WTC11 (cell line): ENCODE results near the gene NFAT5.

Experiments used
- CREB1 ChIP-seq: sonication (generic); formaldehyde crosslinking; IDR thresholded peaks from 2 replicates; pipeline ENCODE4 v1.8.0; 2023; ENCODE audit warnings: mild to moderate bottlenecking, missing genetic modification reagents
- CREM ChIP-seq: sonication (generic); formaldehyde crosslinking; IDR thresholded peaks from 2 replicates; pipeline ENCODE4 v1.8.1; 2022; ENCODE audit warnings: mild to moderate bottlenecking, missing genetic modification reagents, moderate library complexity
- IRF2 ChIP-seq: sonication (generic); formaldehyde crosslinking; IDR thresholded peaks from 2 replicates; pipeline ENCODE4 v1.8.0; 2022; ENCODE audit warnings: low read depth, missing genetic modification reagents, borderline replicate concordance
- NFE2L1 ChIP-seq: sonication (generic); formaldehyde crosslinking; IDR thresholded peaks from 2 replicates; pipeline ENCODE4 v1.8.1; 2023; ENCODE audit warnings: missing genetic modification reagents
- NFYB ChIP-seq: sonication (generic); formaldehyde crosslinking; conservative IDR thresholded peaks from 2 replicates; pipeline ENCODE4 v1.8.0; 2022; ENCODE audit warnings: low read depth, missing genetic modification reagents
- NR3C1 ChIP-seq: sonication (generic); formaldehyde crosslinking; conservative IDR thresholded peaks from 2 replicates; pipeline ENCODE4 v1.8.1; 2023; ENCODE audit warnings: low read depth, mild to moderate bottlenecking, missing genetic modification reagents
- SP1 ChIP-seq: sonication (generic); formaldehyde crosslinking; conservative IDR thresholded peaks from 2 replicates; pipeline ENCODE4 v1.8.1; 2022; ENCODE audit warnings: missing genetic modification reagents
- TF ChIP-seq, protein P1 (sequence below): fragments of 200-600 bp; IDR thresholded peaks from 2 replicates; pipeline ENCODE4 v1.8.0; 2022; ENCODE audit warnings: antibody characterized with exemption
- TF ChIP-seq, protein P2 (sequence below): sonication (generic); formaldehyde crosslinking; IDR thresholded peaks from 2 replicates; pipeline ENCODE4 v1.8.0; 2022; ENCODE audit warnings: mild to moderate bottlenecking, missing genetic modification reagents
- TF ChIP-seq, protein P3 (sequence below): sonication (generic); formaldehyde crosslinking; IDR thresholded peaks from 2 replicates; pipeline ENCODE4 v1.8.1; 2023; ENCODE audit warnings: mild to moderate bottlenecking, missing genetic modification reagents, moderate library complexity
- TF ChIP-seq, protein P4 (sequence below): fragments of 250-450 bp; sonication (Bioruptor Pico); IDR thresholded peaks from 2 replicates; pipeline ENCODE4 v1.9.0; 2021; ENCODE audit warnings: mild to moderate bottlenecking
- TF ChIP-seq, protein P5 (sequence below): sonication (generic); formaldehyde crosslinking; IDR thresholded peaks from 2 replicates; pipeline ENCODE4 v1.8.0; 2023; ENCODE audit warnings: missing genetic modification reagents
- TF ChIP-seq, protein P6 (sequence below): sonication (generic); formaldehyde crosslinking; IDR thresholded peaks from 2 replicates; pipeline ENCODE4 v1.8.1; 2022; ENCODE audit warnings: mild to moderate bottlenecking, missing genetic modification reagents, moderate library complexity, borderline replicate concordance

DNA sequence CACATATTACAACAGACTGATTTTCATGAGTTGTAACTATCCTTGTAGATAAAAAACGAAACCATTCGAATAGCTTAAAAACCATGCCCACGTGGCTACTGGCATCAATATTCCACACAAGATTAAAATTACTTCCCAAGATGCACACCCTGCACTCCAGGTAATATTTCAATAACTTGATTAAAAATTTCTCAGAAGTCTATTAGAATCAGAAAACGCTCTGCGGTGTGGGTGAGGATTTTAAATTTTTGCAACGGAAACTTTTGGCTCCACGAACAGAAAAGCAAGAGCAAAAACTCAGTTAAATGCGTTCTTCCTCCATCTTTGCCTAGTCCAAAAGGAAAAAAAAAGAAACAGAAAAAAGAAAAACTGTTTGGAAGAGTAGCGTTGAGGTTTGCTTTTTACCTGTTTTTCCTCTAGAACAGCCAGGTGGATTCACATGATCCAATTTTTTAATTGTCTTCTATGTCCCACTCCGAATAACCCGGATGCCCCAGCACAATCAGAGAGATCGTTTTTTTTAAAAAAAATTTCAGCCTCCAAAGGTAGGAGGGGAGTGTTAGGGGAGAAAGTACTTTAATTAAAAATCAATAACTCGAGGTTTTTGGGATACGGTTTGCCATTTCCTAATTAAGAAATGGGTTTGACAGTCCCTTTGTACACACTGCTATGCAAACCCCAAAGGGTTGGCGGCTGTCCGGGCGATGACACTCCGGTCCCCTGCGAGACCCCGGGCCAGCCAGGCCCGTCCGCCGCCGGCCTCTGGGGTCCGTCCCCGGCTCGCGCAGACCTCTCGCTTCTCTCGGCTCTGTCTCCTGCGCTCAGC is 708 bp upstream of the NFAT5 start:
- TF ChIP-seq, protein P1, sequence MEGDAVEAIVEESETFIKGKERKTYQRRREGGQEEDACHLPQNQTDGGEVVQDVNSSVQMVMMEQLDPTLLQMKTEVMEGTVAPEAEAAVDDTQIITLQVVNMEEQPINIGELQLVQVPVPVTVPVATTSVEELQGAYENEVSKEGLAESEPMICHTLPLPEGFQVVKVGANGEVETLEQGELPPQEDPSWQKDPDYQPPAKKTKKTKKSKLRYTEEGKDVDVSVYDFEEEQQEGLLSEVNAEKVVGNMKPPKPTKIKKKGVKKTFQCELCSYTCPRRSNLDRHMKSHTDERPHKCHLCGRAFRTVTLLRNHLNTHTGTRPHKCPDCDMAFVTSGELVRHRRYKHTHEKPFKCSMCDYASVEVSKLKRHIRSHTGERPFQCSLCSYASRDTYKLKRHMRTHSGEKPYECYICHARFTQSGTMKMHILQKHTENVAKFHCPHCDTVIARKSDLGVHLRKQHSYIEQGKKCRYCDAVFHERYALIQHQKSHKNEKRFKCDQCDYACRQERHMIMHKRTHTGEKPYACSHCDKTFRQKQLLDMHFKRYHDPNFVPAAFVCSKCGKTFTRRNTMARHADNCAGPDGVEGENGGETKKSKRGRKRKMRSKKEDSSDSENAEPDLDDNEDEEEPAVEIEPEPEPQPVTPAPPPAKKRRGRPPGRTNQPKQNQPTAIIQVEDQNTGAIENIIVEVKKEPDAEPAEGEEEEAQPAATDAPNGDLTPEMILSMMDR = no peak
- TF ChIP-seq CREM (CRISPR knock-in tag) (no peak), NR3C1 (no peak), SP1 (CRISPR knock-in tag) (no peak), NFYB (CRISPR knock-in tag) (no peak), CREB1 (CRISPR knock-in tag) (no peak), IRF2 (CRISPR knock-in tag) (no peak), NFE2L1 (no peak)
- TF ChIP-seq, protein P2, sequence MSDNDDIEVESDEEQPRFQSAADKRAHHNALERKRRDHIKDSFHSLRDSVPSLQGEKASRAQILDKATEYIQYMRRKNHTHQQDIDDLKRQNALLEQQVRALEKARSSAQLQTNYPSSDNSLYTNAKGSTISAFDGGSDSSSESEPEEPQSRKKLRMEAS (CRISPR knock-in tag) = no peak
- TF ChIP-seq, protein P3, sequence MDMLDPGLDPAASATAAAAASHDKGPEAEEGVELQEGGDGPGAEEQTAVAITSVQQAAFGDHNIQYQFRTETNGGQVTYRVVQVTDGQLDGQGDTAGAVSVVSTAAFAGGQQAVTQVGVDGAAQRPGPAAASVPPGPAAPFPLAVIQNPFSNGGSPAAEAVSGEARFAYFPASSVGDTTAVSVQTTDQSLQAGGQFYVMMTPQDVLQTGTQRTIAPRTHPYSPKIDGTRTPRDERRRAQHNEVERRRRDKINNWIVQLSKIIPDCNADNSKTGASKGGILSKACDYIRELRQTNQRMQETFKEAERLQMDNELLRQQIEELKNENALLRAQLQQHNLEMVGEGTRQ (CRISPR knock-in tag) = no peak
- TF ChIP-seq, protein P4, sequence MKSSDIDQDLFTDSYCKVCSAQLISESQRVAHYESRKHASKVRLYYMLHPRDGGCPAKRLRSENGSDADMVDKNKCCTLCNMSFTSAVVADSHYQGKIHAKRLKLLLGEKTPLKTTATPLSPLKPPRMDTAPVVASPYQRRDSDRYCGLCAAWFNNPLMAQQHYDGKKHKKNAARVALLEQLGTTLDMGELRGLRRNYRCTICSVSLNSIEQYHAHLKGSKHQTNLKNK = no peak
- TF ChIP-seq, protein P5, sequence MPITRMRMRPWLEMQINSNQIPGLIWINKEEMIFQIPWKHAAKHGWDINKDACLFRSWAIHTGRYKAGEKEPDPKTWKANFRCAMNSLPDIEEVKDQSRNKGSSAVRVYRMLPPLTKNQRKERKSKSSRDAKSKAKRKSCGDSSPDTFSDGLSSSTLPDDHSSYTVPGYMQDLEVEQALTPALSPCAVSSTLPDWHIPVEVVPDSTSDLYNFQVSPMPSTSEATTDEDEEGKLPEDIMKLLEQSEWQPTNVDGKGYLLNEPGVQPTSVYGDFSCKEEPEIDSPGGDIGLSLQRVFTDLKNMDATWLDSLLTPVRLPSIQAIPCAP (CRISPR knock-in tag) = no peak
- TF ChIP-seq, protein P6, sequence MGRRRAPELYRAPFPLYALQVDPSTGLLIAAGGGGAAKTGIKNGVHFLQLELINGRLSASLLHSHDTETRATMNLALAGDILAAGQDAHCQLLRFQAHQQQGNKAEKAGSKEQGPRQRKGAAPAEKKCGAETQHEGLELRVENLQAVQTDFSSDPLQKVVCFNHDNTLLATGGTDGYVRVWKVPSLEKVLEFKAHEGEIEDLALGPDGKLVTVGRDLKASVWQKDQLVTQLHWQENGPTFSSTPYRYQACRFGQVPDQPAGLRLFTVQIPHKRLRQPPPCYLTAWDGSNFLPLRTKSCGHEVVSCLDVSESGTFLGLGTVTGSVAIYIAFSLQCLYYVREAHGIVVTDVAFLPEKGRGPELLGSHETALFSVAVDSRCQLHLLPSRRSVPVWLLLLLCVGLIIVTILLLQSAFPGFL = no peak
